OCI-M2 (cell line): ENCODE measurements around the gene PTPRG.

ENCODE experiments used
- DNase-seq: peaks from one replicate; lab custom pipeline; 2025; ENCODE audit not compliant: unreplicated experiment; lab: John Stamatoyannopoulos, UW

The PTPRG gene

GRCh38 chr3:61877359-61878138, 316.2 kb downstream of the PTPRG start:
- DNase-seq = no peak

DNA sequence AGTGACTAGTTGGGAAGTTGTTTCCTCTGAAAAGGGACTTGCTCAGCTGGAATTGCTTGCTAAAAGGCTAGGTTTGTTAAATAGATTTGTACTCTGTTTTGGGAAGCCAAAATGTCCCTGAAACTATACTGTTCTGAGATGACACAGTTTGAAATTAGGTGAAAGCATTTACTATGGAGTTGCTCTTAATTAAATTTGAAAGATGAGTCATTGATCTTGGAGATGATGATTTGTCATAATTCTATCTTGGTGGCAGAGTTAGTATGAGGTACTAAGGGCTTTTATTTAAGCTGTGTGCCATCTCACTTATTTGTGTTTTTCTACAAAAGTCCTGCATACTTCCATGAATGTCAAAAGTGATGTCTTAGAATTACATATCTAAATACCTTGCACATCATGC, 320.9 kb downstream of the PTPRG start:
- DNase-seq = no peak

DNA sequence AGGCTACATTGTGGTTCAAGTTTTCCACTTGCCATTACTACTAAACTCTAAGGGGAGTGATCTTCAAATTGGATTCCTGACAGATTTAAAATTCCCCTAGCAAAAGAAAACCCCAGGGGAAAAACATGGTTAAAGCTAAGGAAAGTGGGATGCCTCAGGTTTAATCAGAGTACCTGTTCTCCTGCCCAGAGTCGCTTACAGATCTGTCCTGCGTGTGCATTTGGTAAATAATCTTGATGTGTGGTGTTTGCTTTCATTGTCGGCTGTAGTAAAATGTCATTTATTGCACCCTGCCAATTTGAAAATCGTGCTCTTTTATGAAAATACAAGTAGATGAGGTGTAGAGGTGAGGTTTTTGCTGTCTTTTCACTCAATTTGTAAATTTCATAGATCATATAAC, 323.4 kb downstream of the PTPRG start:
- DNase-seq = no peak

GRCh38 chr3:61885414-61885813, 324.0 kb downstream of the PTPRG start:
- no peak for DNase-seq

DNA sequence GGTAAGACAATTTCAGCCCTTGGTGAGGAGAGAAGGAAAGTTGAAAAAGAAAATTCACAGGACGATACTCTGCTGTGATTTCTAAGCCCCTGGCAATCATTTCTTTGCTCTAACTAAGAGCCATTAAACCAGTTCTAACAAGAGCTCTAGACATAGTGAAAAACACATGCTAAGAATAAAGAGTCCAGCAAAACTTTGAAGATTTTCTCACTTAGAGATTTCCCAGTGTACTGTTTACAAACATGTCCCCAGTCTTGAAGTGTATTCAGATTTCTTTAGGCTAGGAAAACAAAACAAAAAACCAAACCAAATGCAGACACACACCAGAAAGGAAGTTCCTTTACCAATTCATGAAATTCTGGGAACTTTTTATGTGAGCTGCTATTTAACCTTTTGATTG, 325.8 kb downstream of the PTPRG start:
- no peak for DNase-seq

GRCh38 chr3:61889259-61889658, 327.9 kb downstream of the PTPRG start:
- no peak for DNase-seq

DNA sequence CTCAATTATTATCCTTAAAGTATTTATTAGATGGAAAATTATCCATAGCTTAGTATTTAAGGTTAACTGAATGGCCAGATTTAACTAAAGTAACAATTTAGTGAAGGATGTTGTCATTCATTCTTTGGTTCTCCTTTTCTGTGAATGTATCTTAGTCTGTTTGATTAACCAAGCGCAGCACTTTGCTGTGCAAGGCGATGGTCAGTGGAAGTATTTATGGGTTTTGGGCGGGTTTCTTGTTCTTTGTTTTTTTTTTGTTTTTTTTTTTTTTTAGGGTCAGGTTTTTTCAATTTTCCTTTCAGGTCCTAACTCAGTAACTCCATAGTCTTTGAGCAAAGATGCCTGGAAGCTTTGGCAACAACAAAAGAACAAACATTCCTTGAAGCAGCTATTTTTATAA, 328.8 kb downstream of the PTPRG start:
- no peak for DNase-seq

DNA sequence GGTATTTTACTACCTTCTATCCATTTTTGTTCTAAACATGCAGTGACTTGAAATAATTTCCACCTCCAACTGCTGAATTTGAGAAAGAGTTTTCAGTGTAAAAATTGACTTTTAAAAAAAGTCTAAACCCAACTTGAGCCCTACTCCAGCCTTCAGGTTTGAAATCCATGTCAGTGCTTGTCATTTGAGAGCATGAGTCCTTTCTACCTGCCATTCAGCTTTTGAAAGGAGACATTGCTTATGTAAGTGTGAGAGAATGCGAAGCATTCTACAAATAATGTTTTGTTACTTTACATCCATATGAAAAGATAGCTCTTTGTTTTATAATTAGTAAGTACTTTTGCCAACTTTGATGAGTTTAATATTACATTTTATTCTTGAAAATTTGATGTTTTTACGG, 329.2 kb downstream of the PTPRG start:
- DNase-seq = no peak

- no peak for DNase-seq
These were observed 331.5 kb downstream of the PTPRG start for GRCh38 chr3:61892891-61893290.

DNA sequence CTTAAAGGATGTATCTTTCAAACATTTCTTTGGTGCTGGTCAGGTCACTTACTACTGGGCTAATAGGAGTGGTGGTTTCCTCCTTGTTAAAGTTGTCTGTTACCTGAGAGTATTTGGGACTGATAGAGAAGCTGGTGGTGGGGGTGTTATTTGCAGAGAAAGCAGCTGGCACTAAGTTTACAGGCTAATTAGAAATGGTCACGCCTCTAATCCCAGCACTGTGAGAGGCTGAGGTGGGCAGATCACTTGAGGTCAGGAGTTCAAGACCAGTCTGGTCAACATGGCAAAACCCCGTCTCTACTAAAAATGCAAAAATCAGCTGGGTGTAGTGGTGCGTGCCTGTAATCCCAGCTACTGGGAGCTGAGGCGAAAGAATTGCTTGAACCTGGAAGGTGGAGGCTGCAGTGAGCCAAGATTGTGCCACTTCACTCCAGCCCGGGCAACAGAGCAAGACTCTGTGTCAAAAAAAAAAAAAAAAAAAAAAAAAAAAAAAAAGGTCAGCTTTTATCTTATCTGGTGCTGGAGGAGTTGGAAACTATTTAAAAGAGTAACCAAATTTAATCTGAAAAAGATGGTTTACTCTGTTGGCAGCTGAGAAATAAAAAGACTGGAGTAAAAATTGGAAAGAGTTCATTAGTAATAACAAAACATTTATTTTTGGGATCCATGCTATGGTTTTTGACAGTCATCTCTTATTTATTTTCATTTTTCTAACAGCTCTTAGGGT, 332.6 kb downstream of the PTPRG start:
- DNase-seq = no peak

DNA sequence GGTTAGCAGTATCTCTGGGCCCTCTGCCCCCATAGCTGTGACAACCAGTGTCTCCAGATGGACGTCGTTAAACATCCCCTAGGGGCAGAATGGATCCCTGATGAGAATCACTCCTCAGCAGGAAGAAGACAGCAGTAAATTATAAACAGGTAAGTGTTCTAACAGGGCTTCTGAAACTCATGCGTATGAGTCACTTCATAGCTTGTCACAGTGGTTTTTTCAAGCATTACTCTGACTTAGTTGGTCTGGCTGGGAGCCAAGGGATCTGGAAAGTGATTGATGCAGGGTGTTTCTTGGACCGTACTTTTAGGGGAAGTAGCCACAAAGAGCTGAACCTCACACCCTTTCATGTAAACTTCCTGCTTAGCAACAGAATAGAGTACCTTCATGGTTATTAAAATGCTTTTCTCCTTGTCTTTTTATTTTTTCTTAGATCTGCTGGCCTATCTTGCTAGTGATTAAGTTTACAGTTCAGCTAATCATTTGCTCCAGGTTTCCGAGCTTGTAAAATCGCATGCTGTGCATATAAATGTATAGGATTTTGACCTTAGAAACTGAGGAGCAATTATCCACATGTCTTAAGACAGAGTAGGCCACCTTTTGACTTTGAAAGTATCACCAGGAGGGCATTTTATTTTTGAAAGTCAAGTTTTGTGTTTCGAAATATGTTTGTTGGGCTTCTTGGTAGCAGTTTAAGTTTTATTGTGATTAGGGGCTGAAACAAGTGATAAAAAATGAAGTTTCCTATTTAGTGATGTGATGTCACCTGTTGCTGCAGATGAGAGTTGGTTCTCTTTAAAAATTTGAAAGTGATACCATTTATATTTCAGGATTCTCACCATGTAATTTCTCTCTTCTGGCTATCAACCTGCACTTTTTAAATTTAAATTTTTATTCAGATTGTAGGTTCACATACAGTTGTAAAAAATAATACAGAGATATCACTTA, 333.9 kb downstream of the PTPRG start:
- no peak for DNase-seq

DNA sequence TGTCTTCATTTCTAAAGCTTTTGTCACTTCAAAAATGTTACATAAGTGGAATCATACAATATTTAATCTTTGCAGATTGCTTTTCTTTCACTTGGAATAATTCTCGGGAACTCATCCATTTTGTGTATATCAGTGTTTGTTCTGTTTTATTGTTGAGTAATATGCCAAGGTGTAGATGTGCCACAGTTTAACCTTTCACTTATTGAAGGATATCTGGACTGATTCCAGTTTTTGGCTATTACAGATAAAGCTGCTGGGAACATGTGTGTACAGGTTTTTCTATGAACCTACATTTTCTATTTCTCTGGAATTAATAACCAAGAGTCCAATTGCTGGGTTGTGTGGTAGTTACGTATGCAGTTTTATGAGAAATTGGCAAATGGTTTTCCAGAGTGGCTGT, 334.9 kb downstream of the PTPRG start:
- no peak for DNase-seq

DNA sequence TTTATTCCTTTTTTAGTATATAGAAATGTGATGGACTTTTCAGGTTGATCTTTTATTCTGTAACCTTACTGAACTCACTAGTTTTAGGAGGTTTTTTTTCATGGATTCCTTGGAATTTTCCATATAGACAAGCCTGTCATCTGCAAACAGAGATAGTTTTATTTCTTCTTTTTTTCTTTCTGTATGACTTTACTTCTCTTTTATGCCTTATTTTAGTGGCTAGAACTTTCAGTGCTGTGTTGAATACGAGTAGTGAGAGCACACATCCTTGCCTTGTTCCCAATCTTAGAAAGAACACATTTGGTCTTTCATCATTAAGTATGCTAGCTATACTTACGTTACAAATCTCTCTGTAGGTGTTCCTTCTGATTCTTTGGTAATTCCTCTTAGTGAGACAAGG, 336.5 kb downstream of the PTPRG start:
- no peak for DNase-seq

- no peak for DNase-seq
These were observed 338.5 kb downstream of the PTPRG start for GRCh38 chr3:61899700-61900462.

GRCh38 chr3:61901496-61901895, 340.1 kb downstream of the PTPRG start:
- DNase-seq = no peak

DNA sequence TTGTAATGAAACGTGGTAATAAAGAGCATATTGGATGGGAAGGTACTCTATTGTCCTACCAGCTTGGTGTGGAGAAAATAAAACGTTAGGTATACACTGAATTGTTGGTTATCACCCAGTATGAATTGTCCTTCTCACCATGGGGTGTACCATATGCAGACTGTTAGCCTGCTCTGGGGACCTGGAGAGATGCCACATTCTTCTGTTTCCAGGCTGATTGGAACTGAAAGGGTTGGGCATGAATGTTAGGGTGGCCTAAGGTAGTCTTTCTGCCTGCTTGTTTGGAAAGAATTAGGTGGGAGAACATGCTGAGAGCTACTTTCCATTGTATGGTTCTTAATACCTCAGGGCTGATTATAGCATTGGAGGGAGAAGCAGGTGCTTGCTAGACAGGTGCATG, 340.6 kb downstream of the PTPRG start:
- DNase-seq = no peak

- no peak for DNase-seq
These were observed 341.7 kb downstream of the PTPRG start for GRCh38 chr3:61903074-61903473.

- no peak for DNase-seq
These were observed 342.7 kb downstream of the PTPRG start for GRCh38 chr3:61903931-61904657.

- DNase-seq = no peak
These were observed 345.9 kb downstream of the PTPRG start for GRCh38 chr3:61907210-61907795.

DNA sequence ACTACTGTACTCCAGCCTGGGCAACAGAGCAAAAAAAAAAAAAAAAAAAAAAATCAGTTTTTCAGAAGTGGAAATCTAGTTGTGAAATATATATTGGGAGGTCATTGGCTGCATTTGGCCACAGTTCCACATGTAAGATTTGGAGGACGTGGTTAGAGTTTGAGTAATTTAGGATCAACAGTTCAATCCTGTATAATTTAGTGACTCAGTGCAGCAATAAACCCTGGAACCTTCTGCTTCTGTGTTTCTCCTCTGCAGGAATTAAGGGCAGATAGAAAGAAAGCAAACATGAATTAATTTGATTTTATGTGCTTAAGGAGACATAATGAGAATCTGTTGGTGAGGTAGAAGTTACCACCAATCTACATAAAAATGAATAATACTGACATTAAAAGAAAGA, 347.0 kb downstream of the PTPRG start:
- no peak for DNase-seq
